ENCODE measurements around the gene DIS3L2.

GRCh38 chr2:232170396-232170795 lies 208.9 kb downstream of the DIS3L2 start:
- TF ChIP-seq CTCF (conservative IDR thresholded peaks at IDR 0.05; ENCODE audit: low read length) (no peak), EZH2phosphoT487 (IDR thresholded peaks at IDR 0.05; ENCODE audit: borderline replicate concordance) (no peak)
